GM12891 (cell line): ENCODE data around the gene FLOT1.

Experiments used
- POLR2A ChIP-seq: IDR thresholded peaks from 2 replicates; pipeline ENCODE4 v1.6.1; 2011; ENCODE audit warnings: low read depth, low read length, control low read depth
- TAF1 ChIP-seq: IDR thresholded peaks from 2 replicates; pipeline ENCODE4 v1.6.1; 2011; ENCODE audit warnings: low read depth, low read length, control low read depth

GRCh38 chr6:30682143-30683117 lies 60.1 kb downstream of the FLOT1 start:
- TF ChIP-seq POLR2A (peak; percentile 70; the same call in 1 of the 2 replicates), TAF1 (peak; percentile 65)
